A549 (cell line): ENCODE data around the gene LYST. TPM values are rescaled to one million over a fixed set of nuclear protein-coding genes. Genes with fewer than 3 reads are reported as not detected.

ENCODE experiments used
- ATAC-seq, 2 experiments: fragments of 200-7000 bp in 1 of 2; fragments of >200 bp in 1 of 2; cut with Nextera tagmentation in 1 of 2; cut with Tn5 transposase in 1 of 2; 3 replicates each; pipeline versions ENCODE4 v1.8.0 to v1.9.1; 2018 to 2020; ENCODE audit warnings: mild to moderate bottlenecking in 1 of 2, moderate library complexity in 1 of 2
- CTCF ChIA-PET: fragments of 300-600 bp; sonication (Branson Sonifier 250); formaldehyde crosslinking; extraction: SDS; loops from one replicate; lab custom pipeline; 2021; ENCODE audit warnings: antibody characterized with exemption, inconsistent platforms; lab: Yijun Ruan, JAX
- POLR2A ChIA-PET: fragments of 350-600 bp; formaldehyde crosslinking; extraction: SDS; loops from one replicate; lab custom pipeline; 2021; ENCODE audit warnings: antibody characterized with exemption, inconsistent platforms; lab: Yijun Ruan, JAX
- DNase-seq, 2 experiments: peaks; one replicate each; pipeline versions ENCODE4 v3.0.0 to v3.0.0-alpha.2; 2011 to 2016; ENCODE audit warnings: low read depth in 1 of 2, low spot score in 1 of 2
- FAIRE-seq: peaks from 2 replicates; lab custom pipeline; 2011; peaks lifted over from hg19 to GRCh38; lab: Jason Lieb, UNC
- H3K27ac ChIP-seq, 2 experiments: fragments of >200 bp; sonication (Bioruptor Twin); formaldehyde crosslinking; 3 replicates each; pipeline ENCODE4 v1.5.1; 2016 to 2017
- H3K4me1 ChIP-seq: fragments of >200 bp; sonication (Bioruptor Twin); formaldehyde crosslinking; 3 replicates; pipeline ENCODE4 v1.6.1; 2016
- H3K4me2 ChIP-seq: fragments of >200 bp; sonication (Bioruptor Twin); formaldehyde crosslinking; 3 replicates; pipeline ENCODE4 v1.6.1; 2016
- H3K4me3 ChIP-seq: fragments of >200 bp; sonication (Bioruptor Twin); formaldehyde crosslinking; 3 replicates; pipeline ENCODE4 v1.5.1; 2016
- H3K9me3 ChIP-seq: fragments of >200 bp; sonication (Bioruptor Twin); formaldehyde crosslinking; 3 replicates; pipeline ENCODE4 v1.6.1; 2016
- CEBPB ChIP-seq, 2 experiments: fragments of >200 bp in 1 of 2; sonication (Bioruptor Twin) in 1 of 2; formaldehyde crosslinking in 1 of 2; IDR thresholded peaks; 2 replicates each; pipeline ENCODE4 v1.6.1; 2012 to 2016
- CHD4 ChIP-seq: fragments of 200-600 bp; sonication (generic); IDR thresholded peaks from 2 replicates; pipeline ENCODE4 v1.6.1; 2016; ENCODE audit warnings: antibody characterized with exemption, mild to moderate bottlenecking, borderline replicate concordance
- E2F6 ChIP-seq: IDR thresholded peaks from 2 replicates; pipeline ENCODE4 v1.6.1; 2012; ENCODE audit warnings: low read depth, borderline replicate concordance
- ESRRA ChIP-seq: fragments of 150-350 bp; IDR thresholded peaks from 2 replicates; pipeline ENCODE4 v1.6.1; 2014; ENCODE audit warnings: mild to moderate bottlenecking, low read length, borderline replicate concordance
- GATA3 ChIP-seq: IDR thresholded peaks from 2 replicates; pipeline ENCODE4 v1.6.1; 2012; ENCODE audit warnings: borderline replicate concordance
- HDAC2 ChIP-seq: fragments of 200-600 bp; sonication (generic); IDR thresholded peaks from 2 replicates; pipeline ENCODE4 v1.6.1; 2016
- HOXA7 ChIP-seq: fragments of 250-450 bp; sonication (Bioruptor Pico); IDR thresholded peaks from 2 replicates; pipeline ENCODE4 v1.5.0; 2020; ENCODE audit warnings: mild to moderate bottlenecking, moderate library complexity
- KDM1A ChIP-seq: fragments of 200-600 bp; sonication (generic); IDR thresholded peaks from 2 replicates; pipeline ENCODE4 v1.6.1; 2016; ENCODE audit warnings: low read depth, mild to moderate bottlenecking
- KDM5A ChIP-seq: fragments of 200-600 bp; sonication (generic); IDR thresholded peaks from 2 replicates; pipeline ENCODE4 v1.6.1; 2016; ENCODE audit warnings: antibody characterized with exemption, mild to moderate bottlenecking
- MAFK ChIP-seq: fragments of 450-650 bp; IDR thresholded peaks from 2 replicates; pipeline ENCODE4 v1.6.1; 2014; ENCODE audit not compliant: partially characterized antibody
- MYC ChIP-seq: IDR thresholded peaks from 2 replicates; pipeline ENCODE4 v1.6.1; 2012; ENCODE audit warnings: mild to moderate bottlenecking, inconsistent platforms, low read length, improper control_type of control experiment, borderline replicate concordance
- NFE2L2 ChIP-seq: fragments of 150-350 bp; conservative IDR thresholded peaks from 2 replicates; pipeline ENCODE4 v1.6.1; 2014; ENCODE audit warnings: low read length
- PHF8 ChIP-seq: fragments of 200-600 bp; sonication (generic); IDR thresholded peaks from 2 replicates; pipeline ENCODE4 v1.6.1; 2016; ENCODE audit warnings: low read depth, mild to moderate bottlenecking, antibody characterized with exemption, moderate library complexity, borderline replicate concordance
- RAD21 ChIP-seq, 2 experiments: fragments of >200 bp in 1 of 2; sonication (Bioruptor Twin) in 1 of 2; formaldehyde crosslinking in 1 of 2; IDR thresholded peaks in 1 of 2; conservative IDR thresholded peaks in 1 of 2; 2 replicates in 1 of 2; 3 replicates in 1 of 2; pipeline ENCODE4 v1.6.1; 2012 to 2018; ENCODE audit warnings: inconsistent platforms in 1 of 2
- RCOR1 ChIP-seq: fragments of 150-350 bp; IDR thresholded peaks from 2 replicates; pipeline ENCODE4 v1.6.1; 2014; ENCODE audit warnings: antibody characterized with exemption, low read length, low read depth
- RFX5 ChIP-seq: fragments of 450-650 bp; IDR thresholded peaks from 2 replicates; pipeline ENCODE4 v1.7.1; 2014; ENCODE audit warnings: antibody characterized with exemption, mild to moderate bottlenecking, moderate library complexity
- RNF2 ChIP-seq: fragments of 200-600 bp; sonication (generic); IDR thresholded peaks from 2 replicates; pipeline ENCODE4 v1.6.1; 2016; ENCODE audit warnings: low read depth, mild to moderate bottlenecking, antibody characterized with exemption, moderate library complexity, borderline replicate concordance
- TP53 ChIP-seq: fragments of 250-450 bp; sonication (Bioruptor Pico); IDR thresholded peaks from 2 replicates; pipeline ENCODE4 v1.5.0; 2021; ENCODE audit warnings: mild to moderate bottlenecking, moderate library complexity
- USF2 ChIP-seq: fragments of 450-650 bp; IDR thresholded peaks from 2 replicates; pipeline ENCODE4 v1.6.1; 2014; ENCODE audit warnings: antibody characterized with exemption
- ZC3H11A ChIP-seq: fragments of 450-650 bp; IDR thresholded peaks from 2 replicates; pipeline ENCODE4 v1.6.1; 2014; ENCODE audit warnings: antibody characterized with exemption, mild to moderate bottlenecking
- WGBS: methylation state at CpG from one replicate; pipeline ENCODE4 v1.1.6; 2017; ENCODE audit errors: missing lambda C conversion rate; 5-methylcytosine and 5-hydroxymethylcytosine counted together
- polyA plus RNA-seq, 4 experiments: library from polyadenylated mRNA; depleted of rRNA in 3 of 4; stranded (reverse); fragments of >200 nt; fragmentation: RNase III in 1 of 4; extraction: RNeasy Plus Mini Kit Qiagen cat#74134 plus additional on column Dnase treatment in 1 of 4; gene quantifications; 2 replicates in 3 of 4; 3 replicates in 1 of 4; pipeline ENCODE4 v1.2.3, GENCODE V29; 2011 to 2017
- TF ChIP-seq, protein P1 (sequence below): fragments of 150-350 bp; IDR thresholded peaks from 2 replicates; pipeline ENCODE4 v1.6.1; 2014; ENCODE audit warnings: low read depth, mild to moderate bottlenecking, low read length
- TF ChIP-seq, protein P2 (sequence below): IDR thresholded peaks from 2 replicates; pipeline ENCODE4 v1.6.1; 2012
- TF ChIP-seq, protein P3 (sequence below): fragments of 250-450 bp; sonication (Bioruptor Pico); IDR thresholded peaks from 2 replicates; pipeline ENCODE4 v1.5.0; 2020; ENCODE audit warnings: low read depth, mild to moderate bottlenecking, moderate library complexity
- TF ChIP-seq, protein P4 (sequence below): fragments of >200 bp; sonication (Bioruptor Twin); formaldehyde crosslinking; IDR thresholded peaks from 3 replicates; pipeline ENCODE4 v1.6.1; 2016

Gene LYST
- polyA plus RNA-seq, 2 of the 4 experiments (the other 2 are of a cell fraction): 2.5 to 9.4 TPM

DNA sequence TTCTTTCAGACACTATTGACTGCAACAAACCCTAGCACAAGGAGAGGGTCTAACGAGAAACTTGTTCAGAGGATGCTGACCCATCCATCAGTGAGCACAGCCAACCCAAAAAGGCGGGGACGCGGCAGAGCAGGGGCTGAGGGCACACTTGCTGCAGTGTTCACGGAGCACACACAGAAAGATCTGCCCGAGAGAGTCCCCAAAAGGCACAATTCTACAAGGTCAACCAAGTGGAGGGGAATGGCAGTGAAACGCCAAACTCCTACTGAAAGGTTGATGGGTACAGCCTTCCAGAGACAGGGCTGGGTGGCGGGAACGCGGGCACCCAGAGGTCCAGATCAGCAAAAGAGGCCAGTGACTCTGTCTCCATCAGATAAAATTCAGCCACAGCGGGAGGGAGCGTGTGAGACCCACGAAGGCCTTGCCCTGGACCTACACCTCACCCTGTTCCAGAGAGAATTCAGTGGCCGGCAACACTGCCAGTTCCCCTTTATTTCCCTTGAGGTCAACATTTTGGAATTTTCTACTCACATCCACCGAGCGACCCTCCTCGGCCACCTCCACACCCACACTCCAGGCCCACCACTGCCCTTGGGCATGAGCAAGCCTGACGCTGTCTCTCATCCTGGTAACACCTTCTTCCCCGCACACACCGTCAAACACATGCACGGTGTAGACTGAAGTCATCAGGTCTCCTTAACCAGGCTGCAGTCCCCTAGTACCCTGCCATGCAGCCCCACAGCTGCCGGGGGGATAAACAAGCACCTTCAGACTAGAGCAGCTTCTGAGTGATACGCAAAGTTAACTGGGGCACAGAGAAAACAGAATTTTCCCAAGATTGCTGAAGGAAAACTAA is 222.6 kb downstream of the LYST start:
- H3K4me1 ChIP-seq: no peaks in the 10 kb centered on the region
- H3K4me2 ChIP-seq: no peak overlapping the region
- DNase-seq (no peak), FAIRE-seq (no peak), ATAC-seq (no peak)
- no peak for TF ChIP-seq CHD4
- no peak for TF ChIP-seq ESRRA
- no peak for TF ChIP-seq MAFK
- TF ChIP-seq, protein P1, sequence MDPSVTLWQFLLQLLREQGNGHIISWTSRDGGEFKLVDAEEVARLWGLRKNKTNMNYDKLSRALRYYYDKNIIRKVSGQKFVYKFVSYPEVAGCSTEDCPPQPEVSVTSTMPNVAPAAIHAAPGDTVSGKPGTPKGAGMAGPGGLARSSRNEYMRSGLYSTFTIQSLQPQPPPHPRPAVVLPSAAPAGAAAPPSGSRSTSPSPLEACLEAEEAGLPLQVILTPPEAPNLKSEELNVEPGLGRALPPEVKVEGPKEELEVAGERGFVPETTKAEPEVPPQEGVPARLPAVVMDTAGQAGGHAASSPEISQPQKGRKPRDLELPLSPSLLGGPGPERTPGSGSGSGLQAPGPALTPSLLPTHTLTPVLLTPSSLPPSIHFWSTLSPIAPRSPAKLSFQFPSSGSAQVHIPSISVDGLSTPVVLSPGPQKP: no peak
- no peak for TF ChIP-seq NFE2L2
- no peak for TF ChIP-seq RNF2
- TF ChIP-seq ZC3H11A: no peak
- WGBS: 89% methylated on average over 23 of the region's 23 CpGs
- POLR2A ChIA-PET: no interaction called here
- H3K4me3 ChIP-seq: no peak overlapping the region
- H3K27ac ChIP-seq: no peak overlapping the region
- no peaks in the 10 kb centered on the region for H3K9me3 ChIP-seq
- CTCF ChIA-PET: no interaction called here

- no peak for TF ChIP-seq RFX5
- TF ChIP-seq RCOR1: no peak
- TF ChIP-seq USF2: no peak
- TF ChIP-seq KDM5A: no peak
- no peak for TF ChIP-seq PHF8
- no peak for TF ChIP-seq GATA3
- no peak for TF ChIP-seq KDM1A
- no peak for TF ChIP-seq MYC
- no peak for TF ChIP-seq HDAC2
- TF ChIP-seq, protein P2, sequence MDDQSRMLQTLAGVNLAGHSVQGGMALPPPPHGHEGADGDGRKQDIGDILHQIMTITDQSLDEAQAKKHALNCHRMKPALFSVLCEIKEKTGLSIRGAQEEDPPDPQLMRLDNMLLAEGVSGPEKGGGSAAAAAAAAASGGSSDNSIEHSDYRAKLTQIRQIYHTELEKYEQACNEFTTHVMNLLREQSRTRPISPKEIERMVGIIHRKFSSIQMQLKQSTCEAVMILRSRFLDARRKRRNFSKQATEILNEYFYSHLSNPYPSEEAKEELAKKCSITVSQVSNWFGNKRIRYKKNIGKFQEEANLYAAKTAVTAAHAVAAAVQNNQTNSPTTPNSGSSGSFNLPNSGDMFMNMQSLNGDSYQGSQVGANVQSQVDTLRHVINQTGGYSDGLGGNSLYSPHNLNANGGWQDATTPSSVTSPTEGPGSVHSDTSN: no peak
- TF ChIP-seq CEBPB (IDR thresholded peaks at IDR 0.05): no peak
- TF ChIP-seq TP53 (CRISPR knock-in tag): no peak
- TF ChIP-seq, protein P3, sequence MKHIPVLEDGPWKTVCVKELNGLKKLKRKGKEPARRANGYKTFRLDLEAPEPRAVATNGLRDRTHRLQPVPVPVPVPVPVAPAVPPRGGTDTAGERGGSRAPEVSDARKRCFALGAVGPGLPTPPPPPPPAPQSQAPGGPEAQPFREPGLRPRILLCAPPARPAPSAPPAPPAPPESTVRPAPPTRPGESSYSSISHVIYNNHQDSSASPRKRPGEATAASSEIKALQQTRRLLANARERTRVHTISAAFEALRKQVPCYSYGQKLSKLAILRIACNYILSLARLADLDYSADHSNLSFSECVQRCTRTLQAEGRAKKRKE (CRISPR knock-in tag): no peak
- TF ChIP-seq RAD21 (conservative IDR thresholded peaks at IDR 0.05 in 1 of 2, IDR thresholded peaks at IDR 0.05 in 1 of 2): no peak
- no peak for TF ChIP-seq HOXA7
- TF ChIP-seq, protein P4, sequence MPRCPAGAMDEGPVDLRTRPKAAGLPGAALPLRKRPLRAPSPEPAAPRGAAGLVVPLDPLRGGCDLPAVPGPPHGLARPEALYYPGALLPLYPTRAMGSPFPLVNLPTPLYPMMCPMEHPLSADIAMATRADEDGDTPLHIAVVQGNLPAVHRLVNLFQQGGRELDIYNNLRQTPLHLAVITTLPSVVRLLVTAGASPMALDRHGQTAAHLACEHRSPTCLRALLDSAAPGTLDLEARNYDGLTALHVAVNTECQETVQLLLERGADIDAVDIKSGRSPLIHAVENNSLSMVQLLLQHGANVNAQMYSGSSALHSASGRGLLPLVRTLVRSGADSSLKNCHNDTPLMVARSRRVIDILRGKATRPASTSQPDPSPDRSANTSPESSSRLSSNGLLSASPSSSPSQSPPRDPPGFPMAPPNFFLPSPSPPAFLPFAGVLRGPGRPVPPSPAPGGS: no peak
- TF ChIP-seq, protein P1: no peak
- TF ChIP-seq MAFK: no peak
- no peak for TF ChIP-seq E2F6
- FAIRE-seq (no peak), ATAC-seq (no peak), DNase-seq (no peak)
- Histone ChIP-seq H3K4me3 (no peak overlapping the region), H3K4me2 (no peak overlapping the region), H3K4me1 (no peaks in the 10 kb centered on the region), H3K27ac (no peak overlapping the region; a peak in 1 of 6 replicates), H3K9me3 (no peaks in the 10 kb centered on the region)
- POLR2A ChIA-PET: no interaction called here
- CTCF ChIA-PET: interaction anchor here (0.6 kb wide), 1 partner anchor 25 kb away, joined by 3 read pairs; no protein-coding TSS in a partner anchor
- WGBS: 67% methylated on average over 11 of the region's 11 CpGs
These were observed 223.7 kb downstream of the LYST start for GRCh38 chr1:235642943-235643371.
